CD14-positive monocyte (primary cell): ENCODE measurements around the gene NME7. TPM values are rescaled to one million over a fixed set of nuclear protein-coding genes. Genes with fewer than 3 reads are reported as not detected.
A peak's percentile ranks its signal among the peaks of the same experiment; 100 is the strongest.
"Not testable (repeated sequence)": the region's sequence is repeated elsewhere in the genome, so short reads cannot be mapped to it uniquely, and the experiment has no call there.

Source experiments
- DNase-seq, 3 donors: peaks; one replicate each; pipeline ENCODE4 v3.0.0-alpha.2; 2011 to 2022
- H2AFZ ChIP-seq: 2 replicates; pipeline ENCODE4 v1.6.0; 2012; ENCODE audit warnings: mild to moderate bottlenecking, low read depth, low read length, inconsistent platforms; ENCODE audit not compliant: insufficient read depth, poor library complexity, severe bottlenecking
- H3K27ac ChIP-seq, 2 donors: 1 replicate in 1 of 2; 2 replicates in 1 of 2; pipeline ENCODE4 v1.5.1; 2012 to 2013; ENCODE audit warnings: low read length in 2 of 2, control low read depth in 1 of 2, inconsistent platforms in 1 of 2, low read depth in 1 of 2, mild to moderate bottlenecking in 1 of 2
- H3K27me3 ChIP-seq, 2 donors: one replicate each; pipeline versions ENCODE4 v1.6.0 to v1.6.1; 2011 to 2013; ENCODE audit warnings: low read length in 2 of 2; ENCODE audit not compliant: control insufficient read depth in 2 of 2, insufficient read depth in 2 of 2
- H3K36me3 ChIP-seq, 2 donors: replicated peaks in 1 of 2; 1 replicate in 1 of 2; 2 replicates in 1 of 2; pipeline versions ENCODE4 v1.5.1 to v1.6.1; 2012 to 2013; ENCODE audit warnings: low read length in 2 of 2, control low read depth in 1 of 2, inconsistent platforms in 1 of 2, mild to moderate bottlenecking in 1 of 2; ENCODE audit not compliant: insufficient read depth in 2 of 2, control insufficient read depth in 1 of 2
- H3K4me1 ChIP-seq, 2 donors: 1 replicate in 1 of 2; 2 replicates in 1 of 2; pipeline versions ENCODE4 v1.5.1 to v1.6.1; 2012 to 2013; ENCODE audit warnings: low read length in 2 of 2, control low read depth in 1 of 2, inconsistent platforms in 1 of 2, mild to moderate bottlenecking in 1 of 2, moderate library complexity in 1 of 2; ENCODE audit not compliant: insufficient read depth in 2 of 2, control insufficient read depth in 1 of 2
- H3K4me2 ChIP-seq: replicated peaks from 2 replicates; pipeline ENCODE3; 2012; ENCODE audit warnings: low read length, moderate library complexity, mild to moderate bottlenecking; ENCODE audit not compliant: poor library complexity, severe bottlenecking; ENCODE audit errors: extremely low read depth
- H3K4me3 ChIP-seq, 3 experiments: fragments of 200-600 bp in 1 of 3; sonication (generic) in 1 of 3; replicated peaks in 1 of 3; 1 replicate in 2 of 3; 2 replicates in 1 of 3; pipeline ENCODE4 v1.5.1; 2011 to 2013; ENCODE audit warnings: low read length in 3 of 3, mild to moderate bottlenecking in 3 of 3, control low read depth in 2 of 3, low read depth in 2 of 3, inconsistent platforms in 1 of 3, moderate library complexity in 1 of 3
- H3K79me2 ChIP-seq: 2 replicates; pipeline ENCODE4 v1.6.0; 2012; ENCODE audit warnings: mild to moderate bottlenecking, control low read depth, inconsistent platforms, low read length, moderate library complexity; ENCODE audit not compliant: insufficient read depth
- H3K9ac ChIP-seq: 2 replicates; pipeline ENCODE4 v1.6.0; 2017; ENCODE audit warnings: low read length, mild to moderate bottlenecking; ENCODE audit not compliant: insufficient read depth, poor library complexity, severe bottlenecking
- H3K9me3 ChIP-seq, 2 donors: replicated peaks in 1 of 2; 1 replicate in 1 of 2; 2 replicates in 1 of 2; pipeline versions ENCODE4 v1.5.1 to v1.6.1; 2012 to 2013; ENCODE audit warnings: low read length in 2 of 2, control low read depth in 1 of 2; ENCODE audit not compliant: control insufficient read depth in 1 of 2, insufficient read depth in 1 of 2
- H4K20me1 ChIP-seq: 2 replicates; pipeline ENCODE4 v1.6.0; 2012; ENCODE audit warnings: mild to moderate bottlenecking, low read length, control low read depth, moderate library complexity; ENCODE audit not compliant: insufficient read depth
- H3K27ac Mint-ChIP-seq, 7 donors: one replicate each; pipeline ENCODE4 v1.8.0; 2020; ENCODE audit warnings: mild to moderate bottlenecking in 7 of 7, mixed read lengths in 7 of 7, moderate library complexity in 6 of 7, inconsistent platforms in 2 of 7
- H3K27me3 Mint-ChIP-seq, 3 donors: one replicate each; pipeline ENCODE4 v1.8.0; 2021 to 2022; ENCODE audit warnings: low read depth in 3 of 3, mild to moderate bottlenecking in 3 of 3, mixed read lengths in 3 of 3, moderate library complexity in 3 of 3, inconsistent platforms in 1 of 3
- H3K36me3 Mint-ChIP-seq, 2 donors: one replicate each; pipeline ENCODE4 v1.8.0; 2020; ENCODE audit warnings: mixed read lengths in 2 of 2, inconsistent platforms in 1 of 2, mild to moderate bottlenecking in 1 of 2
- H3K4me1 Mint-ChIP-seq: one replicate; pipeline ENCODE4 v1.8.0; 2020; ENCODE audit warnings: mild to moderate bottlenecking, mixed read lengths
- H3K4me3 Mint-ChIP-seq, 2 donors: one replicate each; pipeline ENCODE4 v1.8.0; 2020; ENCODE audit warnings: mild to moderate bottlenecking in 2 of 2, mixed read lengths in 2 of 2, moderate library complexity in 1 of 2
- H3K9me3 Mint-ChIP-seq, 7 donors: one replicate each; pipeline ENCODE4 v1.8.0; 2020 to 2022; ENCODE audit warnings: mixed read lengths in 7 of 7, mild to moderate bottlenecking in 6 of 7, moderate library complexity in 6 of 7, inconsistent platforms in 2 of 7
- WGBS: methylation state at CpG from one replicate; pipeline ENCODE4 v1.1.5; 2013; ENCODE audit warnings: missing lambda C conversion rate; ENCODE audit not compliant: insufficient coverage; 5-methylcytosine and 5-hydroxymethylcytosine counted together
- intact Hi-C, 2 donors: fragments of 100-400 bp; cut with micrococcal nuclease; formaldehyde crosslinking; loops; one replicate each; pipeline versions ENCODE4 v1.15.0 to v1.15.1; 2023
- polyA plus RNA-seq, 3 donors: library from polyadenylated mRNA; depleted of rRNA in 1 of 3; unstranded in 2 of 3; stranded (reverse) in 1 of 3; fragments of 300-500 nt in 2 of 3; fragments of >200 nt in 1 of 3; fragmentation: Illumina TruSeq in 2 of 3; gene quantifications; 1 replicate in 2 of 3; 2 replicates in 1 of 3; pipeline ENCODE4 v1.2.3, GENCODE V29; 2012 to 2021
- TF ChIP-seq, protein P1 (sequence below): fragments of 200-600 bp; IDR thresholded peaks from one replicate; pipeline ENCODE4 v1.8.0; 2022; ENCODE audit warnings: antibody characterized with exemption, mild to moderate bottlenecking

The NME7 gene
- polyA plus RNA-seq, 3 donors, result 3.5 to 8.0 (median 6.0) TPM

DNA sequence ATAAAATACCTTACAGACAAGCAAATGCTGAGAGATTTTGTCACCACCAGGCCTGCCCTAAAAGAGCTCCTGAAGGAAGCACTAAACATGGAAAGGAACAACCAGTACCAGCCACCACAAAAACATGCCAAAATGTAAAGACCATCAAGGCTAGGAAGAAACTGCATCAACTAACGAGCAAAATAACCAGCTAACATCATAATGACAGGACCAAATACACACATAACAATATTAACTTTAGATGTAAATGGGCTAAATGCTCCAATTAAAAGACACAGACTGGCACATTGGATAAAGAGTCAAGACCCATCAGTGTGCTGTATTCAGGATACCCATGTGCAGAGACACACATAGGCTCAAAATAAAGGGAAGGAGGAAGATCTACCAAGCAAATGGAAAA lies 35.0 kb upstream of the NME7 start:
- H3K36me3 ChIP-seq, H3K27ac ChIP-seq, H3K79me2 ChIP-seq, H3K4me1 Mint-ChIP-seq, H3K9ac ChIP-seq, DNase-seq, H4K20me1 ChIP-seq, H3K27me3 Mint-ChIP-seq, H3K27ac Mint-ChIP-seq, H3K4me1 ChIP-seq, H2AFZ ChIP-seq, H3K4me3 ChIP-seq, H3K4me2 ChIP-seq, H3K4me3 Mint-ChIP-seq, intact Hi-C loops, H3K27me3 ChIP-seq: not testable (repeated sequence)
- Mint-ChIP-seq H3K9me3 (peaks cover 25 to 57% (median 43%) of the 10 kb centered on the region in 7 donors), H3K36me3 (peaks cover 0 to 11% of the 10 kb centered on the region in 2 donors)
- peaks cover 0 to 12% of the 10 kb centered on the region in 2 donors for H3K9me3 ChIP-seq
- WGBS, result no CpG with 5 or more reads among the region's 1 CpG

DNA sequence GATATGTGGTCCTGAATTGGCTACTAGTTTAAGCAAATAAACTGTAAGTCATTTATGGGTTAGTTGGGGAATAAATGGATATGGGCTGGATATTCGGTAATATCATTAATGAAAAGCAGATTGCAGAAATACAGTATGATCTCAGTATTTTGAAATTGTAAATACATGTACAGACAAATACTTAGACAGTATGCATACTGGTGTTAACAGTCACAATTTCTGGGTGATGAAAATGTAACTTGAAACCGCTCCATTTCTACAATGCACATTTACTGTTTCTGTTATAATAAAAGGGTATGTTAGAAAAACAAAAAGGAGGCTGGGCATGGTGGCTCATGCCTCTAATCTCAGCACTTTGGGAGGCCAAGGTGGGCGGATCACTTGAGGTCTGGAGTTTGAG lies 28.4 kb upstream of the NME7 start:
- Histone ChIP-seq H3K27me3 (no peaks in the 10 kb centered on the region), H3K79me2 (no peaks in the 10 kb centered on the region), H3K4me1 (peaks cover 3 to 9% of the 10 kb centered on the region in 2 donors), H2AFZ (no peak overlapping the region), H3K36me3 (peaks cover 20 to 37% of the 10 kb centered on the region in 2 donors), H4K20me1 (no peaks in the 10 kb centered on the region), H3K9ac (no peak overlapping the region), H3K9me3 (peaks cover 0 to 5% of the 10 kb centered on the region in 2 donors), H3K4me2 (no peak overlapping the region), H3K4me3 (no peak overlapping the region), H3K27ac (no peak overlapping the region)
- peaks cover 6% of the 10 kb centered on the region for H3K4me1 Mint-ChIP-seq
- no CpG with 5 or more reads among the region's 3 CpGs for WGBS
- peak overlapping the region in 3 of 7 donors; percentile 15 to 63 (median 22) for H3K27ac Mint-ChIP-seq
- peaks cover 41 to 42% of the 10 kb centered on the region in 2 donors for H3K36me3 Mint-ChIP-seq
- DNase-seq, result no peak
- H3K27me3 Mint-ChIP-seq, result peaks cover 0 to 2% (median 0%) of the 10 kb centered on the region in 3 donors
- intact Hi-C loops, result no loop called here
- H3K4me3 Mint-ChIP-seq, result no peak overlapping the region
- TF ChIP-seq, protein P1, sequence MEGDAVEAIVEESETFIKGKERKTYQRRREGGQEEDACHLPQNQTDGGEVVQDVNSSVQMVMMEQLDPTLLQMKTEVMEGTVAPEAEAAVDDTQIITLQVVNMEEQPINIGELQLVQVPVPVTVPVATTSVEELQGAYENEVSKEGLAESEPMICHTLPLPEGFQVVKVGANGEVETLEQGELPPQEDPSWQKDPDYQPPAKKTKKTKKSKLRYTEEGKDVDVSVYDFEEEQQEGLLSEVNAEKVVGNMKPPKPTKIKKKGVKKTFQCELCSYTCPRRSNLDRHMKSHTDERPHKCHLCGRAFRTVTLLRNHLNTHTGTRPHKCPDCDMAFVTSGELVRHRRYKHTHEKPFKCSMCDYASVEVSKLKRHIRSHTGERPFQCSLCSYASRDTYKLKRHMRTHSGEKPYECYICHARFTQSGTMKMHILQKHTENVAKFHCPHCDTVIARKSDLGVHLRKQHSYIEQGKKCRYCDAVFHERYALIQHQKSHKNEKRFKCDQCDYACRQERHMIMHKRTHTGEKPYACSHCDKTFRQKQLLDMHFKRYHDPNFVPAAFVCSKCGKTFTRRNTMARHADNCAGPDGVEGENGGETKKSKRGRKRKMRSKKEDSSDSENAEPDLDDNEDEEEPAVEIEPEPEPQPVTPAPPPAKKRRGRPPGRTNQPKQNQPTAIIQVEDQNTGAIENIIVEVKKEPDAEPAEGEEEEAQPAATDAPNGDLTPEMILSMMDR, result no peak
- peaks cover 1 to 12% (median 7%) of the 10 kb centered on the region in 7 donors for H3K9me3 Mint-ChIP-seq
